GM18526 (cell line): Measurements from ENCODE around the gene PRUNE2.

Experiments used
- POLR2A ChIP-seq: IDR thresholded peaks from 3 replicates; pipeline ENCODE4 v1.6.1; 2011; ENCODE audit not compliant: insufficient read length; ENCODE audit errors: extremely low read depth

The PRUNE2 gene

GRCh38 chr9:76613150-76613781 is 292.6 kb downstream of the PRUNE2 start:
- no peak for TF ChIP-seq POLR2A

- no peak for TF ChIP-seq POLR2A
Observed at GRCh38 chr9:76610011-76610352, 295.9 kb downstream of the PRUNE2 start.

GRCh38 chr9:76609285-76610010 is 296.5 kb downstream of the PRUNE2 start:
- TF ChIP-seq POLR2A: no peak

GRCh38 chr9:76608575-76609273 is 297.2 kb downstream of the PRUNE2 start:
- TF ChIP-seq POLR2A: no peak

- TF ChIP-seq POLR2A: no peak
Observed at GRCh38 chr9:76607730-76608436, 298.0 kb downstream of the PRUNE2 start.

GRCh38 chr9:76605321-76605900 is 300.5 kb downstream of the PRUNE2 start:
- no peak for TF ChIP-seq POLR2A

- no peak for TF ChIP-seq POLR2A
Observed at GRCh38 chr9:76603931-76604570, 301.9 kb downstream of the PRUNE2 start.

GRCh38 chr9:76603448-76603895 is 302.4 kb downstream of the PRUNE2 start:
- no peak for TF ChIP-seq POLR2A

- no peak for TF ChIP-seq POLR2A
Observed at GRCh38 chr9:76602199-76602598, 303.7 kb downstream of the PRUNE2 start.

DNA sequence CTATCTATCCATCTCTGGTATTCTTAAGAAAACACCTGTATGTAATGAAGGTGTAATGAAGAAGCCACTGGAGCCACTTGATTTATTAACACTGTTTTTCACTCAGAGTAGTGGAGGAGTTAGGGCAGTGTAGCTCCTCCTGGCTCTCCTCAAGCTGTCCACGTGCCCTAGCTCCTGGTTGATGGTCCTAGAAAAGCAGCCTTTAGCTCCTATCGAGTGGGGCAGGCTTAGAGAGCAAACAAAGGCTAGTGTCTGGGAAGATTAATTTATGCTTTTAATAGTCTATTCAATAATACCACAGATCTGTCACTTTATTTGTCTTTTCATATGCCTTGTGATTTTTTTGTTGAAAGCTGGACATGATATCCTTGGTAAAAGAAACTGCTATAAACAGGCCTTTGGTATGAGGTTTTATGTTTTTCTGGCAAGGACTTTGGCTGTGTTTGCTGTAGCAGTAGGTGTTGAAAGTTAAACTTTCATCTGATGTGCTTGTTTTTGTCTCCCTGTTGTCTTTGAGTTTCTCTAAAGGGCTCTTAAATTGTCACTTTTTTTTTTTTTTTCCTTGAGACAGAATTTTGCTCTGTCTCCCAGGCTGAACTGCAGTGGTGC is 305.8 kb downstream of the PRUNE2 start:
- TF ChIP-seq POLR2A: no peak

DNA sequence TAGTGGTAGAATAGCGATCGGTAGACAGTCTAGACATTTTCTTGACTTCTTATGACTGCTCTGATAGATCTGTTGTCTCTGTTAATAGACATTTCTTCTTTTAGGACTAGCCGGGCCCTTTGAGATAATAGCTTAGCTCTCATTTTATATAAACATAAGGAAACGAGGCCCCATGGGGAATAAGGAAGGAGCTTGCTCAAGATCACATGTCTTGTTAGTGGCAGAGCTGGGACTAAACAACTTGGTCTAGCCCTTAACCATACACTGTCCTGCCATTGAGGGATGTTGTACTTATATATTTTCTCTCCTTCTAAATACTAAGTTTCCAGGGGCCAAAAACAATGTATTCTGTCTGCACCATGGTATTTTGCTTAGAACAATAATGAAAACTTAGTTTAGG is 306.9 kb downstream of the PRUNE2 start:
- TF ChIP-seq POLR2A: no peak

DNA sequence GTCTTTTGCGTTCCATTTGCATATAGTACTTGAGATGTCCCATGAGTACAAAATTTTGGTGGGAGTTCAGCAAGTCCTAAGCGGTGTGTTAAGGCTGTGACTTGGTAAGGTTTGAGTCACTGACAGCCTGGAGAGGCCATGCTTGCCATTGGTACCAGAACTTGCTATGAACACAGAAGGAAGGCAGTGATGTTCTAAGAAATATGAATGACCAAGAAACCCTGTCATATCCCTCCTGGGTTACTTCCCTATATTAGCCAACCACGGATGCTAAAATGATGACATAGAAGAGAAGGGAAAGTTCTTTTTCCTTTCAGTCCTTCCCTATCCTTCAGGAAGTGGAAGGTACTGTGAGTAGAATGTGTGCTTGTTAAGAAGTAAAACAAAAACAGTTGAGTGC is 310.3 kb downstream of the PRUNE2 start:
- no peak for TF ChIP-seq POLR2A

- no peak for TF ChIP-seq POLR2A
Observed at GRCh38 chr9:76594764-76595424, 311.0 kb downstream of the PRUNE2 start.

DNA sequence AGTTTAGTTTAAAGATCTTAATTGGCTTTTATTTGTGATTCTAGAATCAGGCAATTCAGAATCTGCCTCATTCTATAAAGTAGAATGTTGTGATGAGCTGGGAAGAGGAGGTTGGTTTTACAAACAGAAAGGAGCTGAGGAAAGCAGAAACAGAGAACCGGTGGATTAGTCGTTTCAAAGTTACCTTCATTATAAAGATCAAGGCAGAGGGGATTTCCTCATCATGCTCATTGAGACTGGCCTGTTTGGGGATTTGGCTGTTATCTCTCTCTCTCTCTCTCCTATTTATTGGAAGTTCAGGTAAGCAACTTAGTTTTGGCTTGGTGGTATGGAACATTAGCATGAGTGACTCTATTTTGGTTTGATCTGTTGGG is 313.0 kb downstream of the PRUNE2 start:
- TF ChIP-seq POLR2A: no peak
